Prostate gland (tissue), 2 donors: Measurements from ENCODE around the gene WDFY2.

Source experiments
- POLR2A ChIP-seq: fragments of 450-650 bp; IDR thresholded peaks from one replicate; pipeline ENCODE4 v1.6.1; 2016; ENCODE audit warnings: antibody characterized with exemption, mild to moderate bottlenecking
- POLR2AphosphoS5 ChIP-seq: sonication (generic); formaldehyde crosslinking; IDR thresholded peaks from one replicate; pipeline ENCODE4 v1.6.1; 2017; ENCODE audit warnings: antibody characterized with exemption
- TF ChIP-seq, protein P1 (sequence below), 4 experiments: fragments of 200-600 bp in 2 of 4; fragments of 450-650 bp in 2 of 4; sonication (generic) in 2 of 4; IDR thresholded peaks; 1 replicate in 3 of 4; 2 replicates in 1 of 4; pipeline ENCODE4 v1.5.1; 2016 to 2019; ENCODE audit warnings: antibody characterized with exemption in 4 of 4, mild to moderate bottlenecking in 2 of 4, moderate library complexity in 2 of 4

DNA sequence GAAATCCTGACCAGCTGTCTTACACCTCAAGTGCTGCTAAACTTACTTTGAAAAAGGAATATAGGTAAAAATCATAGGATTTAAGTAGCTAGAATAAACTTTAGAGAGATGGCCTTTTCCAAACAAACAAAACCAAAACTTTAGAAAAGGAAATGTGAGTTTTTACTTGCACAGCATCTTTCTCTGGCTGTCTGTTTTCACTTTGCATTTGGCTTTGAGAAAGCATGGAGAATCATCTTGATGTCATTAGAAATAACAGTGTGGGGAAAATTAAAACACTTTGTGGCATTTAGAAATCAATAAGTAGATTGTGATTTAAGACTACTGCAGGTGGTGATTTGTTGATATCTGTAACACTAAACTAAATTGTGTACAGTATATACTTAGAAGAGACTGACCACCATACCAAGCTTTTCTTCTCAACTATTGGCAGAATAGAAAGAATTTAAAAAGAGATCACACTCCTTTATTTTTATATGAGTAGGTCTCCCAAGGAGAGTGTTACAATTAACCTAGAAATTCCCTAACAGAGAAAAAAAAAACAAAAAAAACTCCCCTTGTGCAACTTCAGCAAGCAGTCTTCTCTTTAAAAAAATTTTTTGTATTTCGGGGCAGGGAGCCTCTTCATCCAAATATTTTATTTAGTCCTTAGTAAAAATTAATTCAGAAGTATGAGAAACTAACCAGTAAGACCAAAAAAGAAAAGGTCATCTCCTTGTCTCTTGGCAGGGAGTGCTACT lies 6.1 kb downstream of the WDFY2 start:
- TF ChIP-seq, protein P1, sequence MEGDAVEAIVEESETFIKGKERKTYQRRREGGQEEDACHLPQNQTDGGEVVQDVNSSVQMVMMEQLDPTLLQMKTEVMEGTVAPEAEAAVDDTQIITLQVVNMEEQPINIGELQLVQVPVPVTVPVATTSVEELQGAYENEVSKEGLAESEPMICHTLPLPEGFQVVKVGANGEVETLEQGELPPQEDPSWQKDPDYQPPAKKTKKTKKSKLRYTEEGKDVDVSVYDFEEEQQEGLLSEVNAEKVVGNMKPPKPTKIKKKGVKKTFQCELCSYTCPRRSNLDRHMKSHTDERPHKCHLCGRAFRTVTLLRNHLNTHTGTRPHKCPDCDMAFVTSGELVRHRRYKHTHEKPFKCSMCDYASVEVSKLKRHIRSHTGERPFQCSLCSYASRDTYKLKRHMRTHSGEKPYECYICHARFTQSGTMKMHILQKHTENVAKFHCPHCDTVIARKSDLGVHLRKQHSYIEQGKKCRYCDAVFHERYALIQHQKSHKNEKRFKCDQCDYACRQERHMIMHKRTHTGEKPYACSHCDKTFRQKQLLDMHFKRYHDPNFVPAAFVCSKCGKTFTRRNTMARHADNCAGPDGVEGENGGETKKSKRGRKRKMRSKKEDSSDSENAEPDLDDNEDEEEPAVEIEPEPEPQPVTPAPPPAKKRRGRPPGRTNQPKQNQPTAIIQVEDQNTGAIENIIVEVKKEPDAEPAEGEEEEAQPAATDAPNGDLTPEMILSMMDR (IDR thresholded peaks at IDR 0.05): no peak
- no peak for TF ChIP-seq POLR2A
- no peak for TF ChIP-seq POLR2AphosphoS5
